GM12873 (cell line): ENCODE measurements around the gene TMEM121B.

Source experiments
- TF ChIP-seq, protein P1 (sequence below): IDR thresholded peaks from 2 replicates; pipeline ENCODE4 v1.5.1; 2012; ENCODE audit warnings: low read depth, mild to moderate bottlenecking, moderate library complexity, low read length, control low read depth; ENCODE audit not compliant: insufficient read depth; ENCODE audit errors: missing control alignments

Gene TMEM121B

DNA sequence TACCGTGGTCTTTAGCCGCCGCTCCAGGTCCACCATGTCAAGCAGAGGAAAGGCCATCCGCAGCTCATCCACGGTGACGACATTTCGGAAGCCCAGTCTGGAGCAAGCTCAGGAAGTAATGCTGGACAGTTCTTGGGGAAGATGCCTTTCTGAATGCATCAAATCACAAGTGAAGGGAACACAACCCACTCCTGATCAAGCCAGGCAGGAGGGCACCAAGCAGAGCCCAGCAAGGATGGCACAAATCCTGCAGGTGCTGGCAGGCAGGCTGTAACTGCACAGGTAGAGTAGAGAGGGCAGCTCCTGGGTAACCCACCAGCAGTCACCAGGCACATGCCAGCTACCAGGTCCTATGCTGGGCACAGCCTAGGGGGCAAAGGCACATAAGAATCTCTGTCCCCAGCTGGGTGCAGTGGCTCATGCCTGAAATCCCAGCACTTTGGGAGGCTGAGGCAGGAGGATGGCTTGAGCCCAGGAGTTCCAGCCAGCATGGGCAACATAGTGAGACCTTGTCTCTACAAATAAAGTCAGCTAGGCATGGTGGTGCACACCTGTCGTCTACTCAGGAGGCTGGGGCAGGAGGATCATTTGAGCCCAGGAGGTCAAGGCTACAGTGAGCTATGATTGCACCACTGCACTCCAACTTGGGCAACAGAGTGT, 24.0 kb upstream of the TMEM121B start:
- TF ChIP-seq, protein P1, sequence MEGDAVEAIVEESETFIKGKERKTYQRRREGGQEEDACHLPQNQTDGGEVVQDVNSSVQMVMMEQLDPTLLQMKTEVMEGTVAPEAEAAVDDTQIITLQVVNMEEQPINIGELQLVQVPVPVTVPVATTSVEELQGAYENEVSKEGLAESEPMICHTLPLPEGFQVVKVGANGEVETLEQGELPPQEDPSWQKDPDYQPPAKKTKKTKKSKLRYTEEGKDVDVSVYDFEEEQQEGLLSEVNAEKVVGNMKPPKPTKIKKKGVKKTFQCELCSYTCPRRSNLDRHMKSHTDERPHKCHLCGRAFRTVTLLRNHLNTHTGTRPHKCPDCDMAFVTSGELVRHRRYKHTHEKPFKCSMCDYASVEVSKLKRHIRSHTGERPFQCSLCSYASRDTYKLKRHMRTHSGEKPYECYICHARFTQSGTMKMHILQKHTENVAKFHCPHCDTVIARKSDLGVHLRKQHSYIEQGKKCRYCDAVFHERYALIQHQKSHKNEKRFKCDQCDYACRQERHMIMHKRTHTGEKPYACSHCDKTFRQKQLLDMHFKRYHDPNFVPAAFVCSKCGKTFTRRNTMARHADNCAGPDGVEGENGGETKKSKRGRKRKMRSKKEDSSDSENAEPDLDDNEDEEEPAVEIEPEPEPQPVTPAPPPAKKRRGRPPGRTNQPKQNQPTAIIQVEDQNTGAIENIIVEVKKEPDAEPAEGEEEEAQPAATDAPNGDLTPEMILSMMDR, result no peak

DNA sequence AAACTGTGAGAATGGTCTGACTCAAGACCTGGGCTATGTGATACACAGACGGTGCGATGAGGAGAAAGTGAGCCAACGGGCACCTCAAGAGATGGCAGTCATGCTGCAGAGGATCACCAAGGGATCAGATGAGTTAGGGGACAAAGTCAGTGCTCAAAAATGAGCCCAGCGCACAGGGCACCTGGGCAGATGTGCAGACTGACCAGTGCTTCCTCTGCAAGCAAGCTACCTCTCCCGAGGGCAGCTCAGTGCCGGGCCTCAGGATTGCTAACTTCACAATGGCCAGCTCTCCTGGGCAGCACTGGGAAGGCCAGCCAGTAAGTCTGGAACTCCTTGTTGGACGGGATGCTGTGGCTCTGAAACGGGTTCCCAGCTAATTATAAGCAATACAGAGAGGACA, 22.7 kb upstream of the TMEM121B start:
- TF ChIP-seq, protein P1, result no peak

DNA sequence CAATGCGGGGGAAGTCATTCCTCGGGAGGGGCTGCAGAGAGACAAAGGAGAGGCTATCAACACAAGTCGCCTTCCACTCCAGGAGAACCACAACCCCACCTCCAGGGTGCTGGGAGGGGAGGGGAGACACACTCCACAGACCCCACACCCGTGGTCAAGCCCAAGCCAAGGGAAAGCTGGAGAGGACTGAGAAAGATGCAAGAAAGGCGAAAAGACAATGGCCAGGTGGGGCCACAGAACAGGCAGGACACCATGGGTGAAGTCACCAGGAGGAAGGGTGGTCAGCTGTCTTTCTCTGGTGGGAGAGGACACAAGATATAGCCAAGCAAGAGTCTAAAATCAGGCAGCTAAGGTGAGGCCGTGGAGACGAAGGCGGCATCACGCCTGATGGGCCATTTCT, 21.9 kb upstream of the TMEM121B start:
- TF ChIP-seq, protein P1, result no peak

DNA sequence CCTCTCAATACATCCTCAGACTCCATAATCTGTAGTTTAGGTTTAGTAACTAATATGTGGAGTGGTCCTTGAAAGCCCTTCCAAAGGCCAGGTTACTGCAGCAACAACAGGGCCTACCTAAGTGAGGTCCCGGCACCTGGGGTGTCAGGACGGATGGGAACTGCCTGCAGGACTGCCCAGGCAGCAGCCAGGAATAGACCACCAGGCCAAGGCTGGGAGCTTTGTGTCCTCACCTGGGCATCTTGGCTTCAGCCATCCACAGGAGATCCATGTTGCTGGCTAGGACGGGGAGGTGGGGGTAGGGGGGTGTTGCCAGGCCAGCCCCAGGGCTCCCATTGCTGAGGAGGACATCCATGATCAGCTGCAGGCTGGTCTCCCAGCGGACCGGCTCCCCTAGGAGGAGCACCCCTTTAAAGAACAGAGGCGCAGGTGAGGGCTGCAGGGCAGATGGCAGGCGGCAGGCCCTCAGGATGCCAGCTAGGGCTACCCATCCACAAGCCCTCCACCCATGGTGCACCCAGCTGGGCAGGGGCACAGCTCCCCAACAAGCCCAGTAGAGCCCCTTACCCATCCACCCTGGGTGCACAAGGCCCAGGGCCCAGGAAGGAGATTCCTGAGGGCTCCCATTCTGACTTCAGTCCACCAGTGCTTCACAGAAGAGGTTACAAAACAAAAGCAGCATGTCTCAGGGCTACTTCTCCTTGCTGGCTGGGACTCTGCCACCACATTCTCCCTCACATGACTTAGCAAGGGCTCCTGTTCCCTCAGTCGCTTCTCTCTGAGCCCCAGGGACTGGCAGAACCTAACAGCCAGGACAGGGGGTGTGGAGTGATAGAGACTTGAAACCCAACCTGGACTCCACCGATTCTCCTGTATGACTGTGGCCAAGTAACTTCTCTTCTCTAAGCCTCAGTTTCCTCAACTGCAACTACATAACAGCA, 19.9 kb upstream of the TMEM121B start:
- TF ChIP-seq, protein P1, result no peak

DNA sequence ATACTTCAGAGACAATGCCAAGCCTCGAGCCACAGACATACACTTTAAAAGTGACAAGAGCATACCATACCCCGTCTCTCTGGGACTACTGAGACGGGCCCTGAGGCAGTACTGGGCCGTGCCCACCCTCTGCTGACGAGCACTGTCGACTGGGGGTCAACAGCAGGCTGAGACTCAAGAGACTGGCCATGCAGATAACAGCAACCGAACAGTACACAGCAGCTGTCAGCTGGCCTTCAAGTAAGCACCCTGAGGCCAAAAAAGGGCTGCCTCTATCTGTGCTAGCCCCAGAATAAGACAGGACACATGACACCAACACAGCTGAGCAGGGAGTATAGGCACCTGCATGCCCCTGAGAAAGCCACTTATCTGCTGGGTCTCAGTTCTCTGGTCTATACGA, 18.9 kb upstream of the TMEM121B start:
- TF ChIP-seq, protein P1, result no peak

DNA sequence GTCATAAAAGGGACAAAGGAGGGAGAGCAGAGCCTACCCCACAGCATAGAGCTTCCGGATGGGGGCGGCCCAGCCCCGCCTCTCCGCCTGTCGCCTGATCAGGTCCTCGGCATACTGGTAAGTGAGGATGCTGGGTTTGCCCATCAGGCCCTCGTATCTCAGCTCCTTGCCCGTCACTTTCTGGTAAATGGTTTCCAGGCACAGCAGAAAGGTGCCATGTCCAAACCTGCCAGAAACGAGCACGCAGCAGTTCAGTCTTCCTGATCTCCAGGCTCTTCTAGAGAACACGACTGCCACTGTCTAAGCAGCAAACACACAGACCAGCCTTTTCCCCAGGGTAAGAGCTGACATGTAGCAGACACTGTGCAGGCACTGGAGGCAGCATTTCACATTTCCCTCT, 17.4 kb upstream of the TMEM121B start:
- TF ChIP-seq, protein P1, result no peak

DNA sequence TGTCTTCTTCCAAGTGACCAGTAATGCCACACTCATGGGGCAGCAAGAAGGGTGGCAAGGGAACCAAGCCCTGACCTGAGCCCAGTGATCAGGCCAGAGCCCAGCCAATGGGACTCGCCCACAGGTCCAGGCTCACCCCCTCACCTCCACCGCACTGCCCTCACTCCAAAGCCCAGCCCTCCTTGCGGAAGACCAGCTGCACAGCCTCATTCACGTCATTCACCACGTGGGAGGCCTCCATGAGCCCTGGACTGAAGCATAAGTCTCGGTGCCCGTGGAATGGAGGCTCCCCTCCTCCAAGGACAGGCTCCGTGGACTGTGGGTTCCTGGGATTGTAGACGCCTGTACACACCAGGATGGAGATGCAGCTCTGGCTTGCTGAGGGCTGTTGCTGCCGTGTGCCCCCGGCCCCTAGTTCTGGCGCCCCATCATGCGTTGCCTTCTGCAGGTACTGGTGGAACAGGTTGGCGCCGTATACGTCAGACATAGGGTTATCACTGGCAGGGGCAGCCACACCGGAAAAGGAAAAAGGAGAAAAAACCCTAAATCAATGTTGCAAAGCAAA, 16.8 kb upstream of the TMEM121B start:
- TF ChIP-seq, protein P1, result no peak
